ENCODE measurements around the gene SLC9A9.

Gene SLC9A9

DNA sequence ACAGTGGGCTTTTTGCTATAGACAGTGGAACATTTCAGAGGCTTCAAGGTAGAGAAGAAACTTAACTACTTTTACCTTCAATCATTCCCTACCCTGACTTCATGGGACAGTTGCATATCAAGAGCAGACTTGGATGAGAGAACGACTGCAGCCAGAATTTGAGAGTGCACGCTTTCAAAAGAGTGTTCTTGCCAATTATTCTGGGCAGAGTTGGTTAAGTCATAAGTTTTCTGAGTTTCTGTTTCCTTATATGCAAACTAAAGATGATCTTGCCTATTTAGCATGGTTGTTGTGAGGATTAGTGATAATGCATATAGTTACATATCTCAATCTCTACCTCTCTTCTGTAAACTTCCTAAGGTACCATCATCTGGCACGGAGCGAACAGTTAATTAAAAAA is 7.6 kb downstream of the SLC9A9 start:
- DNase-seq = no peak

DNA sequence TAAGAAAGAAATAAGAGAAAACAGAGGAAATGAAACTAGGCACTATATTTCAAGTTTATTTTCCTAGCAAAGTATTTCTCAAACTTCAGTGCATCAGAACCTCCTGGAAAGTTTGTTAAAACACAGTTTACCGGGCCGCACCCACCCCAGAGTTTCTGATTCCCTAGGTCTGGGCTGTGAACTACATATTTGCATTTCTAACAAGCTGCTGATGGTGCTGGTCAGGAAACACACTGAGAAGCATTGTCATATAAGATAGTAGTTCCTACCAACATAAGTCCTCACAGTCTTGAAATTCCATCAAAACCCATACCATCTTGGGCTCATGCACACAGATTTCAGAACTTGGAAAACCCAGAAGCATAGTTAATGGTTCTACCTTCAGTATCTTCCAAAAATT is 8.3 kb downstream of the SLC9A9 start:
- DNase-seq = no peak

DNA sequence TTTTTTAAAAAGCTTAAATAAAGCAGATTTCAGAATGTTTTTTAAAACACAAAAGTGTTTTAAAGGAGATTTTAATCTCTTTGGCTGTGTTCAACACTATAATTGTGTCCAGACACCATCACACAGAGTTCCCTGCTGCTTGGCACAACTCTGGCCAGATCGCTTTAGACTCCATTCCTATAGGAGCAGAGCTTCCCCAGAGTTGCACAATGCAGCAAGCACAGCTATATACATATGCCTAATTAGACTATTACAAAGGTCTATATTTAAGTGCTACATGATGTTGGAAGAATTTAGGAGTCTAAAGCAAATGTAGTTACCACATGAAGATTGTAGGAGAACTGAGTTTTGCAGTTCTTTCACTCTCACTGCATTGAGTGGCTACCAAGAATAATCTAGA is 11.2 kb downstream of the SLC9A9 start:
- no peak for DNase-seq

DNA sequence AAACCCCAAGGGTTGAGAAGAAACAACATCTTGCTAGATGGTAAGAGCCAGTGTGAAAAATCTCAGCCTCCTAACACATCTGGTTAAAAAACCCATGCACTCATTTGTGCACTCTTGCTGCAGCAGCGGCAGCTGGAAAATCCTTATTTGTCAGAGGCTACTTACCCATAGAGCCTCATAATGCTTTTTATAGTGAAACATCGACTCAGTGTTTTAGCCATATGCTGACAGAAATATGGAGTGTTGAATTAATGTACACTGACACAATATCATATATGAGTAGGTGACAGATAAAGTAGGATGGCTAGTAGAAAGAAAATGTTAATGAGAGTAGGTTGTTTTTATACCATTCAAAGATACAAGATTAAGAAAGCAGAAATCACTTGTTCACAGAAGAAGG is 13.0 kb downstream of the SLC9A9 start:
- DNase-seq = no peak

DNA sequence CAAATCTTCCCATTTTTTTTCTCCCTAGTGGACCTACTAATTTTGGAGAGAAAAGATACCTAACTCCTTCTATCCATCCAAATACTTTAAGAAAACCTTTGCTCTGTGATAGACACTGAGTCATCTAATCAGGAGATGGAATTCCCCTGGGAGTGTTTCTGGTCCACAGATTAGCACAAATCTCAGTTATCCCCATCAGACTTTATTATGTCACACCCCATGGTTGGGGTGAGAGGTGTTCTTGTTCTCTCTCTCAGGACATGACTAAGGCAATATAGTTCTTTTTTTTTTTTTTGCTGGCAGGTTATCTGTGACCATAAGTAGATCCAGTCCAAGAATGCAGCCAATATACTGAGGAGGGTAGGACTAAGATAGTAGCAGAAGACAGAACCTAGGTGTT is 15.8 kb downstream of the SLC9A9 start:
- DNase-seq = no peak

DNA sequence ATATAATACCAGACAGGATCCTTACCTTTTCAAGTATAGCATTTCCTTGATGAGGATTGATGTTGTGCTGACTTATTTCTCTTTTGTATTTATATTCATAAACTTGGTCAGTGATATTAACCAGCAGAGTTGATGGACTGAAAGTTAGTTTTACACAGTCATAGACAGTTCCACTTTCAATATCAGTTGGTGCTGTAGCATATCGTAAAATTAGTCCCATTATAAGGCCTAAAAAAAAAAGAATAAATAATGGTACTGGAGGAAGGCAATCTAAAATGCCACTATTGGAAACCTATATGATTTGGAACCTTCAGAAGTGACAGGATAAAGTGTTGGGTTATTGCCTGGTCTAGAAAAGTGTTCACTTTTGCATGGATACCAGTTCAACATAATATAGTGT is 16.3 kb downstream of the SLC9A9 start:
- DNase-seq = no peak

DNA sequence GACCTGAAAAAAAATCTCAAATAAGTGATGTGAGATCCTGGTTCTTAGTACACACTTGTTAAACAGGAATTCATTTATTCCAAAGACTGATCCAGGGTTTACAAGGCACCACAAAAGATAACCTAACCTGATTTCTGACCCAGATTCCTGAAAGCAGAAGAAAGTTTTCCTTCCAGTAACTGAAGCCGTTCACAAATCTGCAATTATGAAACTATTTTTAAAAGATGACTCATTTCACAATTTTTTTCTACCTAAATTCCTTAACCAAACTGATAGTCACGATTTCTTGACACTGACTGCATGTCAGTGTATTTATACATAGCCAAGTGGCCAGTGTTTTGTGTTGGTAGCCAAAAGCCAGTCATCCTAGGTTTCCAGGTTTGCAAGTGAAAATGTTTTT is 17.1 kb downstream of the SLC9A9 start:
- no peak for DNase-seq

DNA sequence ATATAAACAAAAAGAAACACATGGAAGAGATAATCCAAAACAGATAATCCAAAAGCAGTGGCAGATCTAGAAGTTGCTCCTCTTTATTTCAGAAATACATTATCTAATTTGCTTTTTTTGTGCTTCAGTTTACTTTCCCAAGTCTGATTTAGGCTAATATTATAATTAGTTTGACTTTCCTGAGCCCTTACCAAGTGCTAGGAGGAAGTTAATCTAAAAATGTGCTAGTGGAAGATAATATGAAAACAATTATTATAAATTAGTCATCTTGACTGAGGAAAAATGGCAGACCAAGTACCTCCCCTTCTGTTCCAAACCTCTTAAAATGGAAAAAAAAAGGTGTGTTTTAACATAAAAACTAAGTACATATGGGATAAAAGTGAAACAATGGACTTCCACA is 17.5 kb downstream of the SLC9A9 start:
- DNase-seq = no peak

DNA sequence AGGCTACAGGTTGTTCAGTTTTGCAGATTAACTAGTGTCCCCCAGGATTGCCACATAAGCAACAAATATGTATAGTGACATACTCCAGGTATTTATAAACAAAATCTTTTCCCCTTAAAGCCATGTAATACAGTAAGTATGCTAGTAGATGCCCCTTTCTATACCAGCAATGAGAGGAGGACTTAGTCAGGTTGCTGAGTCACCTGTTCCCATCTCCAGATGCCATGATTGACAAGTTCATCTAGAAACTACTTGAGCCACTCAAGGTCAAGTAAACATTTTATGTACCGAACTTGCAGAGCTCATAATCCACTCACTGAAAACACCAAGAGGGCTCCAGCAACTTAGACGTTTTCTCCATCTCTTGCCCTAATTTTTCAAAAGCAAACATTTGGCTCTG is 18.2 kb downstream of the SLC9A9 start:
- DNase-seq = no peak

DNA sequence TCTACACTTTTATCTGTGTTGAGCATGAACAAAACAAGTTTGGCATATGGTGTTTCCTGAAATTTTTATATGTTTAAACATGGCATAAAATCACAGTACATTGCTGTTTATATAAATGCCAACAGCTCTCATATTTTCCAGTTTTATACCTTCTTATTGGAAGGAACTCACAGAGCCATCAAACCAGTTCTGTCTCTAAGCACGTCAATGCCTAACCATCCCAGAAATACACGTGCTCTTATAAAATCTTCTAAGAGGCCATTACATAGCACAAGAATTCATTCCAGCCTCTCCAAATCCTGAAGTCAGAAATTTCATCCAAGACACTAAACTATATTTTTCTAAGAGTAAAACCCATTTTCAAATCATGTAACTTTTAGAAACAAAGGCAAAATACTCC is 20.8 kb downstream of the SLC9A9 start:
- DNase-seq = no peak

DNA sequence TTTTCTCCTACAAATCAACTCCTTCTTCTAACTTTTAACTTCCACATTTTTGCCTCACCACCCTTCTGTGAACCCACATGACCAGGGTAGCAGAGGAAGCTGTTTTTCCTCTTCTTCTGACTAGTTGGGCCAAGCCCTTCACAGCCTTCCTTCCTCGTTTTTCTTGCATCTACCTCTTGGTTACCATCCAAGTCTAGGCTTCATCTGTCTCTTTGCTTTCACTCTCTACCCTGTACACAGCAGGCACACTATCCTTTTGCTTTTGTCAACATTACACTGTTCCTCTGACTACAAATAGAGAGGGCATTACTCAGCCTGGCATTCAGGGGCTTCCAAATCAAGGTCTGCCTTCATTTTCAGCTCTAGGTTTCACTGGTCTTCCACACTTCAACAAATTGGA is 22.0 kb downstream of the SLC9A9 start:
- no peak for DNase-seq

DNA sequence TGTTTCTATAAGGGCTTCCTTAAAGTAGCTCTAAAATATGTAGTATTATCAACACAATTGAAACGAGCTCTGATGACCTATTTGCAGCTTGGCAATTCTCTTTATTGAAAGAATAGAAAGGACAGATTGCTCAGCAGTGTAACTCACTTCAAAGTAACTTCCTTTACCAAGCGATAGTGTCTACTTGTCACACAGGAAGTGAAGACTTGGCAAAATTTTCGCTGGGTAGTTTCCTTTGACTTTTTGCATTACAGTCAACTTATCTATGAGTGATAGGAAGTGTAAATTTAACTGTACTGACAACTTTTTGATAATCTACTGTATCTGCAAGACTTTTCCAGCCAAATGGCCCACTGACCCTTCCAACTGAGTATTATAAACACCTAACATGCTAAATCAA is 22.8 kb downstream of the SLC9A9 start:
- no peak for DNase-seq

DNA sequence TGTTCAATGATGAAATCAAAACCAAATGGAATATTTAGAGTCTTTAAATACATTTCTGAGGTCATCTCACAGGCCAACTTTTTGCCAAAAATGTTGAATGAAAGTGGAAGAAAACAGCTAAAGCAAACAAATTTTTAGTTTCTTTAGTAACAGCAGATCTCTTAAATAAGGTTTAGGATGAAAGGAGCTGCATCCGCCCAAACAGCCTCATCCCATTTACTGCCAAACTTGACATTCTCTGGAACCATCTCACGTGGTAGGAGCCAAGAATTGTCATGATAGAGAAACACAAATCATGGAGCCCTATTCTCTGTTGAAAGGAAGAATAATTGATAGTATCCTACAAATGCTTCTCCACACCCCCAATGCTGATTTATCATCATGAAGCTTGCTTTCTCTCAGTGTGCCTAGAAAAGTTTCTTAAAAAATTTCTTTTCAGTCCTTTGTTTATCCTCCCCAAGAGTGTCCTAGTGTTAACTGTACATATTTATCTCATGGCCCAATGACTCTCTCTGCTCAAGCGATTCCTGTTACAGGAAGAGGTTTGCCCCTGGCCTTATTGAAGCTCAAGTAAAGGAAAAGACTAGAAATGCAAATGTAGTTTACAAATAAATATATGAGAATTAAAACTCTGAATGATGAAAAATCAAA is 23.4 kb downstream of the SLC9A9 start:
- DNase-seq = no peak

DNA sequence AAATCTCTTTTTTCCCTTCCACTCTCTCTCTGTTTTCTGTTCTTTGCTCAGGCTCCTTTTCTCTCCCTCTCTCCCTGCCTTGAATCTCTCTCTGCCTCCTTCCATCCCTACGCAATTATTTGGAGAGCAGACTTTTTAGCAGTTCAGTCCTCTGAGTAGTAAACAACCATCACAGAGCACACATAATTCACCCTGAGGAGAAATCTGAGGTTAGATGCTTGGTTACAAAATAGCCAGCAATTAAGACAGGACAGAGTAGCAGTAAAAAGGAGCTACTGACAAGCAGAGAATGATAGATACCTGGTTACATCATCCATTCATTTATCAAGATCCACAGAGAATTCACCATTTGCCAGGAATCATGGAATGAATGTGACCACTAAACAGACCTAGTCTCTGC is 25.5 kb downstream of the SLC9A9 start:
- DNase-seq = no peak

DNA sequence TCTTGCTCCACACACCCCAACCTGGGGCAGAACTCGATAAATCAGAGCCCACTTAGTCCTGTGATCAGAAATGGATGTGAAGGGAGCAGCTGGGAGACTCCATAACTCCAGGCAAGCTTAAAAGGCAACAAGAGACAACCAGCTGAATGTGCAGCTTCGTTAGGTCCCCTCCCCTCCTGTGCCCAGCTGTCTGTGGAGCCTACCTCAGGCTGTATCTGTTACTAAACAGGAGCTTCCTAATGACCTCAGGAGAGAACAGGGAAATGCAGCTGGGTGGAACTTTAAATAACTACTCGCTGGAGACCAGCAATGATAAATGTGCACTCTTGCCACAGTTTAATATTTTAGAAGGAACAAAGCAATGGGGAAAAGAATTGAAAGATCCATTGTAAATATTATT is 25.9 kb downstream of the SLC9A9 start:
- DNase-seq = no peak

DNA sequence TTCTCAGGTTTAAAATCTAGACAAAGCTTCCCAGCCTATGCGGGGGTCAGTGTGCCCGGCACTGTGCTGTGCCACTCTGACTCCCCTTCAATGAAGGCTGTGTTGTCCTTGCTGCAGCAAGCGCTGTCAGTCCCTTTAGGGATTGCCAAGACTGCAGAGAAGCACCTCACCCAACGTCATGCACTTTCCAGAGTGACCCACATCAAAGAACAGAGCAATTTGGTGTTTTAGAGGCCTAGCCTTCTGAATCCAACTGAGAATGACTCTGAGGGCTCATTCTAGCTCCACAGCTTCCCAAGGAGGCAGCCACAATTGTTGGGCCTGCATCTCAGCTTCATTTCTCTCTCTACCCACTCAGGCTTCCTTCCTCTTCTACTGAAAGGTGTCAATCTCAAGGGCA is 26.4 kb downstream of the SLC9A9 start:
- no peak for DNase-seq

DNA sequence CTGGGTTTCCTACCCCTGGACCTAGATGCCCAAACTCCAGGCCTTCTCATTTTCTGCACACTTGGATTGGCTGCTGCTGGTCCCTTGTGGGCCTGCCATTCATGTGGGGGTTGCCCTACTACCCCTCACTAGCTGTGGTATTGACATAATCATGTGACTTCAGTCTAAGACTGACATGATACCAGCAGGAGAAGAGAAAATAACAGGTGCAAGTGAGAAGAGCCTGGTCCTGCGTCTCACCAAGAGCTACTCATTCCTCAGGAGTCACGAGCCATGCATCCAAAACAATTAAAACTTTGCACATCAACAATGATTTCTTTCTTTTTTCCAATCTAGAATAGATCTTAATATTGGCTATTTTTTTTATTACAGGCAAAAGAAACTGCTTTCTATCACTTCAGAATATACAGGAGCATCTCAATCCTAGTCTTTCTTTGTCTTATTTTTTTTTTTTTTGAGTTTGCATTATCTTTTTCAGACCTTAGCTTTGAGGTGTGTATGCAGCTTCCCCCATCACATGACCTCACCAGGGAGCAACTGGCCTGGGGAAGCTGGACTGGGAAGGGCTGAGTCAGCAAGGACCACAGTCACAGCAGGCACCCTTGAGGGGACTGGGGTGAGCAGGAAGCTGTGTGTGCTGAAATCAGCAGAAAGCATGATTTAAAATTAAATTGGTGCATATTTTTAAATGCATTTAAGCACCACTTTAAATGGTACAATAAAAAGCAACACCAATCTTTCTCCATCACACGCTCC is 27.6 kb downstream of the SLC9A9 start:
- DNase-seq = no peak

DNA sequence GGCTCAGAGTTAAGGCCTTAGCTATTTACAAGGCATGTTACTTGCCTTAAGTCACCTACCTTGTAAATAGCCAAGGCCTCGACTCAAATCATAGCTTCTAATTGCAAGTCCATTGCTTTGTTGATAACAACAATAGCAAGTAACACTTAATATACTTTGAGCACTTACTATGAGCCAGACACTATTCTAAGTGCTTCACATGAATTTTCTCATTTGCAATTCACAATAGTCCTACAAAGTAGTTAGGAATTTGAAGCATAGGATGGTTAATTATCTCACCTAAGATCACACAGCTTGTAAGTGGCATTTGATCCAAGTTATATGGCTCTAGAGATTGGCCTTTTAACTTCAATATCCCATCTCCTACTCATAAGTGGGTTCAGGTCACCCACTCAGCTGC is 28.4 kb downstream of the SLC9A9 start:
- DNase-seq = no peak

DNA sequence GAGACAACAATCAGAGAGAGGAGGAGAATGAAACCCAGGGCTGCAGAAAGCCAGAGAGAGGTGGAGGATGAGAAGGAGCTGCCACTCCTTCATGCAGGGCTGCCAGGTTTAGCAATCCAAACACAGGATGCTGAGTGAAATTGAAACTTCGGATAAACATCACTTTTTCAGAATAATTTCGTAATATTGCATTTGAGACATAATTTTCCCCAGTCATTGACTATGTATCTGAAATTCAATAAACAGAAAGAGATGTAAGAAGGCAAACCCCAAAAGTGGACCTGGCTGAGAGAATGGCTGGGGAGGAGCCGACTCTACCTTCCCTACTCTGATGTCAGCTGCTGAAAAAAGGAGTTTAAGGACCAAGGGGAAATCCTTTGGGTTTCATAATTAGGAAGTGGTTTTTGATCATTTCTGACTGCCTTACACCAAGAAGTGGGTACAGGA is 33.8 kb downstream of the SLC9A9 start:
- no peak for DNase-seq

DNA sequence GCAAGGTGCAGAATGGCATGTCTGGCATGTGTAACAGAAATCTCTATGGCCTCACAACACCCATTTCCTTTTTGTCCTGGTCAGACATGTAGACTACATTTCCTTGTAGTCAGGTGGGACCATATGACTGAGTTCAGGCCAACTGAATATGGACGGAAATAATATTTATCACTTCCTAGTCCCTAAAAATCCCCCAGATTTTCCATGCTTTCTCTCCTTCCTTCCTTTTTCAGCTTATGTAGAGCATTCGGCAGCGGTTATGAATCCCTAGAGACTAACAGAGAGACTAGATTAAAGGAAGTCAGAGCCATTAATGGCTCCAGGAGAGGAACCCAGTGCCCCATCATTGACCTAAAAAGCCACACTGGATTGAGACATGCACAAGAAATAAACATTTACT is 35.8 kb downstream of the SLC9A9 start:
- DNase-seq = no peak

DNA sequence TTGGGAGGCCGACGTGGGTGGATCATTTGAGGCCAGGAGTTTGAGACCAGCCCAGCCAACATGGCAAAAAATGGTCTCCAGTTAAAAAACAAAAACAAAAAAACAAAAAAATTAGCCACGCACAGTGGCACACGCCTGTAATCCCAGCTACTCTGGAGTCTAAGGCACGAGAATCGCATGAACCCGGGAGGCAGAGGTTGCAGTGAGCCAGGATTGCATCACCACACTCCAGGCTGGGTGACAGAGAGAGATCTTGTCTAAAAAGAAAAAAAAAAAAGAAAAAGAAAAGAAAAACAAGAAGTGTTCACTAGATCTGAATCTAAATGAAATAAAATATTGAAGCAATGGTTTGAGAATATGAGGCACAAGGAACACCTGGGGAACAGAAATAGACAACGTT is 36.7 kb downstream of the SLC9A9 start:
- DNase-seq = no peak

DNA sequence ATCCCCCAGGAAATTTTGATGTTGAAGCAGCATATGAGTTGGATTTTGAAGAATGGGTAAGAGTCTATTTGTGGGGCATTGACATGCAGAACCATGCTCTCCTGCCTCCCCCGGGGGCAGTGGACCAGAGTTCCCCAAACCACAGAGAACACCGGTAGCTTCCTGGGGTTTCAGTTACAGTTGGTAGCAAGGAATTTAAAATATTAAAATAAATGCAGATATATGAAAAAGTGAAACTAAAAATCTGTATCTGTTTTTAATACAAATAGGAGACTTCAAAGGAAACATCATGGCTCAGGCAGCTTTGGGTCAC is 37.4 kb downstream of the SLC9A9 start:
- no peak for DNase-seq

DNA sequence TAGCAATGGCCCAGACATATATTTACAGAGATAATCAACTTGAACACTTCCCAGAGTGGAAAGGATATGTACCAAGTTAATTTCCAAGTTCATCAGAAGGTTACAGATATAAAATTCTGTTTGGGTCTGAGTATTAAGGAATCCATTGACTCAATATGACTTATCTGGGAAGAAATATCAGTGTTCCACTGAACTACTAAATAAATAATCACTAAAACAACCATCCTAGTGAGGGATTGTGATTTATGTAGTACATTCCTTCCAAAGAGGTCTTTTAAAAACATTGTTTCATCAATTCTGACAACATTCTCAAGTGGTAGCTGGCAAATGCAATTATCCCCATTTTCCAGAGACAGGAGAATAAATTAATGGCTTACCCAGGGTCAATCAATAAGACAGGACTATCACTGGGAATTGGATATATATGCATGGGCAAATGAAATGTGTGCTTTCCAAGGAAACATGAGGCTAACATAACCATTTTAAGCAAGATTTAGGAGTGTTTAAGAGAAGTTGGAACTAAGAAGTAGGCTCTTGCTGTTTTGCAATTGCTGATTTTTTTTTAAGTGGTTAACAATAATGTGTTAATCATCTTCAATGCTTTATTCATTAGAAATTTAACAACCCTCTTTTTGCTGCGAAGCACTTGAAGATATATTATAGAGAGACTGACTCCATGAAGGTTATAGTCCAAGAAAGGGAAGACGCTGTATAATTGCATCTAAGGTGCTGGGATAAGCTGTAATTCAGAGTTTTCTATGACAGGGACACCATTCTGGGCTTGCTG is 37.9 kb downstream of the SLC9A9 start:
- DNase-seq = no peak

DNA sequence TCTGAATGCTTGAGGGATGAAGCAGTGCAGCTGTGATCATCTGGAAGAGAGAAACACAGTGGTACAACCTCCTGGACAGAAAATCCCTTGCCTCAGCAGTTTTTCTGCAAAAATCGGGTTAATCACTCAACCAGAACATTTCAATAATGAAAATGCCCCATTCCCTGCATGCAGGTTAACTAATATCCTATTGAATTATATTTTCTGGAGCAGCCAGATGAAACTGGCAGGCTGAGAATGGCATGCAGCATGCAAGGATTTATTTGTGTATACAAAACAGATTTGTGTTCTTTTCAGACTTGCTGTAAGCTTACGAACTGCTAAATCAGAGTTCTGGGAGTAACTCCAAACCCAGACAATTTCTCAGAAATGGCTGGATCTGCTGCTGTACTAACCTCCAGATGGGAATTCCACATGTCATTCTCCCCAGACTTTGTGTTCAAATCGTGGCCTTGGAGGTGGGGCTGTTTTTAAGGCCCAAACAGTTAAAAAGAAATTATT is 39.1 kb downstream of the SLC9A9 start:
- no peak for DNase-seq

Measured in 8988T (cell line).